Astrocyte (in vitro differentiated cells and primary cell): ENCODE results near the gene SIGLEC15. TPM values are rescaled to one million over a fixed set of nuclear protein-coding genes. Genes with fewer than 3 reads are reported as not detected.

Source experiments
- DNase-seq: peaks from one replicate; pipeline ENCODE4 v3.0.0-alpha.2; 2010; ENCODE audit warnings: low read depth
- FAIRE-seq: peaks from 2 replicates; lab custom pipeline; 2011; peaks lifted over from hg19 to GRCh38; lab: Jason Lieb, UNC
- H2AFZ ChIP-seq: 2 replicates; pipeline ENCODE4 v1.6.0; 2012; ENCODE audit warnings: low read depth, low read length, inconsistent platforms
- H3K27ac ChIP-seq: 2 replicates; pipeline ENCODE4 v1.5.1; 2011; ENCODE audit warnings: low read depth, low read length, inconsistent platforms
- H3K27me3 ChIP-seq: 2 replicates; pipeline ENCODE4 v1.6.0; 2011; ENCODE audit warnings: low read length, inconsistent platforms; ENCODE audit not compliant: insufficient read depth
- H3K36me3 ChIP-seq: 2 replicates; pipeline ENCODE4 v1.5.1; 2011; ENCODE audit warnings: low read length, inconsistent platforms; ENCODE audit not compliant: insufficient read depth
- H3K4me1 ChIP-seq: 2 replicates; pipeline ENCODE4 v1.5.1; 2011; ENCODE audit warnings: low read length, inconsistent platforms; ENCODE audit not compliant: insufficient read depth
- H3K4me2 ChIP-seq: 2 replicates; pipeline ENCODE4 v1.6.0; 2012; ENCODE audit warnings: low read length, inconsistent platforms
- H3K4me3 ChIP-seq: 2 replicates; pipeline ENCODE4 v1.5.1; 2011; ENCODE audit warnings: low read depth, mild to moderate bottlenecking, low read length, inconsistent platforms; ENCODE audit not compliant: insufficient read depth
- H3K79me2 ChIP-seq: 2 replicates; pipeline ENCODE4 v1.6.0; 2012; ENCODE audit warnings: mild to moderate bottlenecking, low read length, inconsistent platforms; ENCODE audit not compliant: insufficient read depth
- H3K9ac ChIP-seq: 2 replicates; pipeline ENCODE4 v1.6.0; 2012; ENCODE audit warnings: mild to moderate bottlenecking, low read length, inconsistent platforms
- H3K9me3 ChIP-seq: 2 replicates; pipeline ENCODE4 v1.5.1; 2012; ENCODE audit warnings: low read depth, mild to moderate bottlenecking, low read length, inconsistent platforms; ENCODE audit not compliant: insufficient read depth
- H4K20me1 ChIP-seq: 2 replicates; pipeline ENCODE4 v1.6.0; 2012; ENCODE audit warnings: low read length, inconsistent platforms; ENCODE audit not compliant: insufficient read depth
- H3K27ac Mint-ChIP-seq: one replicate; pipeline ENCODE4 v1.8.0; 2021; ENCODE audit warnings: mild to moderate bottlenecking, mixed read lengths; ENCODE audit not compliant: unreplicated experiment
- H3K27me3 Mint-ChIP-seq: one replicate; pipeline ENCODE4 v1.8.0; 2021; ENCODE audit warnings: low read depth, mixed read lengths; ENCODE audit not compliant: unreplicated experiment
- H3K36me3 Mint-ChIP-seq: one replicate; pipeline ENCODE4 v1.8.0; 2021; ENCODE audit warnings: low read depth, mixed read lengths; ENCODE audit not compliant: unreplicated experiment
- H3K4me1 Mint-ChIP-seq: one replicate; pipeline ENCODE4 v1.8.0; 2021; ENCODE audit warnings: low read depth, mixed read lengths; ENCODE audit not compliant: unreplicated experiment
- H3K4me3 Mint-ChIP-seq: one replicate; pipeline ENCODE4 v1.8.0; 2021; ENCODE audit warnings: mild to moderate bottlenecking, moderate library complexity, mixed read lengths; ENCODE audit not compliant: unreplicated experiment
- H3K9me3 Mint-ChIP-seq: one replicate; pipeline ENCODE4 v1.8.0; 2021; ENCODE audit warnings: mild to moderate bottlenecking, mixed read lengths; ENCODE audit not compliant: unreplicated experiment
- CTCF ChIP-seq: IDR thresholded peaks from 2 replicates; pipeline ENCODE4 v1.5.1; 2011; ENCODE audit warnings: low read depth, mild to moderate bottlenecking, inconsistent platforms, low read length, moderate library complexity; ENCODE audit not compliant: insufficient read depth
- EZH2 ChIP-seq: IDR thresholded peaks from 2 replicates; pipeline ENCODE4 v1.6.1; 2012; ENCODE audit warnings: mild to moderate bottlenecking, low read length, inconsistent platforms; ENCODE audit not compliant: insufficient read depth
- total RNA-seq: library from RNA; stranded (reverse); gene quantifications from 2 replicates; pipeline ENCODE4 v1.2.1, GENCODE V29; 2021

Gene SIGLEC15
- total RNA-seq, 1 donor from 2014 or later, result 0.27 TPM

- Mint-ChIP-seq H3K4me3 (no peak overlapping the region), H3K9me3 (no peaks in the 10 kb centered on the region), H3K27ac (no peak overlapping the region), H3K36me3 (no peaks in the 10 kb centered on the region), H3K27me3 (no peaks in the 10 kb centered on the region), H3K4me1 (peaks cover 21% of the 10 kb centered on the region)
- peak overlapping the region; percentile 16 for H3K4me2 ChIP-seq
- peaks cover 14% of the 10 kb centered on the region for H3K4me1 ChIP-seq
- H3K4me3 ChIP-seq, result no peak overlapping the region
- H3K79me2 ChIP-seq, result no peaks in the 10 kb centered on the region
- FAIRE-seq, result no peak
- no peaks in the 10 kb centered on the region for H4K20me1 ChIP-seq
- TF ChIP-seq CTCF (no peak), EZH2 (no peak)
- H3K27ac ChIP-seq, result no peak overlapping the region
- no peak overlapping the region for H3K9ac ChIP-seq
- DNase-seq, result no peak
- H2AFZ ChIP-seq, result peak overlapping the region; percentile 65
- no peaks in the 10 kb centered on the region for H3K36me3 ChIP-seq
- no peaks in the 10 kb centered on the region for H3K9me3 ChIP-seq
- no peaks in the 10 kb centered on the region for H3K27me3 ChIP-seq
Observed at GRCh38 chr18:45785134-45785533, 40.3 kb upstream of the SIGLEC15 start.

DNA sequence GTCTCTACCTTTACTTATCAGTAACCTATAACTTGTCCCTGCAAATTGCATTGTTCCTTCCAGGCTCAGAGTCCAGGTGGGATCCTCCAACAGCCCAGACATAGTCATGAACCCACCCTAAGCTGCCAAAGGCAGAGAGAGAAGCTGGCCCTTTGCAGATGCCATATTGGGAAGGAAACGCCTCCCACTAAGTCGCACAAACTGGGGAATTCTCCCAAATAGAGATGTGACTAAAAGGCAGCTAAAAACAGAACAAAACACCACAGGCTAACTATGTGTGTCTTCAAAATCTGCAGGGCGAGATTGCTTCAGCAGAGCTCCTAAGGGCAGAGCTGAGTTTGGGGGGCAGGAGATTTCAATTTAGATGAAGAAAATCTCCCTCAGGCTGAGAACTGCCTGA is 38.5 kb upstream of the SIGLEC15 start:
- H3K9ac ChIP-seq, result no peak overlapping the region

More for the DNA sequence above, 38.5 kb upstream of the SIGLEC15 start:
- Histone ChIP-seq H3K4me2 (no peak overlapping the region), H3K27me3 (no peaks in the 10 kb centered on the region), H3K36me3 (no peaks in the 10 kb centered on the region), H4K20me1 (no peaks in the 10 kb centered on the region), H3K27ac (no peak overlapping the region), H3K9me3 (no peaks in the 10 kb centered on the region), H3K79me2 (no peaks in the 10 kb centered on the region), H3K4me1 (peaks cover 14% of the 10 kb centered on the region), H2AFZ (no peak overlapping the region), H3K4me3 (no peak overlapping the region)
- no peak for FAIRE-seq
- Mint-ChIP-seq H3K9me3 (peaks cover 3% of the 10 kb centered on the region), H3K27ac (no peak overlapping the region), H3K4me1 (peaks cover 19% of the 10 kb centered on the region), H3K4me3 (no peak overlapping the region), H3K27me3 (no peaks in the 10 kb centered on the region), H3K36me3 (no peaks in the 10 kb centered on the region)
- no peak for TF ChIP-seq EZH2
- no peak for TF ChIP-seq CTCF
- DNase-seq, result no peak
